Mucosa of rectum (tissue), 2 donors: Measurements from ENCODE around the gene TMEM131L.

Experiments
- H3K27ac ChIP-seq, 2 donors: one replicate each; pipeline ENCODE4 v1.7.0; 2013; ENCODE audit warnings: inconsistent platforms in 2 of 2, low read depth in 2 of 2, low read length in 2 of 2
- H3K27me3 ChIP-seq, 2 donors: one replicate each; pipeline ENCODE4 v1.7.0; 2013; ENCODE audit warnings: low read length in 2 of 2; ENCODE audit not compliant: control insufficient read depth in 2 of 2, insufficient read depth in 2 of 2
- H3K36me3 ChIP-seq, 2 donors: one replicate each; pipeline ENCODE4 v1.7.0; 2013; ENCODE audit warnings: low read length in 2 of 2; ENCODE audit not compliant: control insufficient read depth in 2 of 2, insufficient read depth in 2 of 2
- H3K4me1 ChIP-seq, 2 donors: one replicate each; pipeline ENCODE4 v1.7.0; 2013; ENCODE audit warnings: low read length in 2 of 2, mild to moderate bottlenecking in 1 of 2; ENCODE audit not compliant: control insufficient read depth in 2 of 2, insufficient read depth in 2 of 2
- H3K4me3 ChIP-seq, 2 donors: one replicate each; pipeline ENCODE4 v1.7.0; 2013; ENCODE audit warnings: low read length in 2 of 2
- H3K9ac ChIP-seq, 2 donors: one replicate each; pipeline ENCODE4 v1.7.0; 2013; ENCODE audit warnings: low read length in 2 of 2, low read depth in 1 of 2, mild to moderate bottlenecking in 1 of 2
- H3K9me3 ChIP-seq, 2 donors: one replicate each; pipeline ENCODE4 v1.7.0; 2013; ENCODE audit warnings: low read length in 2 of 2; ENCODE audit not compliant: control insufficient read depth in 2 of 2
- donor health status: healthy.
- donor health status: Normal muscosa, but diverticular disease.

TMEM131L gene

DNA sequence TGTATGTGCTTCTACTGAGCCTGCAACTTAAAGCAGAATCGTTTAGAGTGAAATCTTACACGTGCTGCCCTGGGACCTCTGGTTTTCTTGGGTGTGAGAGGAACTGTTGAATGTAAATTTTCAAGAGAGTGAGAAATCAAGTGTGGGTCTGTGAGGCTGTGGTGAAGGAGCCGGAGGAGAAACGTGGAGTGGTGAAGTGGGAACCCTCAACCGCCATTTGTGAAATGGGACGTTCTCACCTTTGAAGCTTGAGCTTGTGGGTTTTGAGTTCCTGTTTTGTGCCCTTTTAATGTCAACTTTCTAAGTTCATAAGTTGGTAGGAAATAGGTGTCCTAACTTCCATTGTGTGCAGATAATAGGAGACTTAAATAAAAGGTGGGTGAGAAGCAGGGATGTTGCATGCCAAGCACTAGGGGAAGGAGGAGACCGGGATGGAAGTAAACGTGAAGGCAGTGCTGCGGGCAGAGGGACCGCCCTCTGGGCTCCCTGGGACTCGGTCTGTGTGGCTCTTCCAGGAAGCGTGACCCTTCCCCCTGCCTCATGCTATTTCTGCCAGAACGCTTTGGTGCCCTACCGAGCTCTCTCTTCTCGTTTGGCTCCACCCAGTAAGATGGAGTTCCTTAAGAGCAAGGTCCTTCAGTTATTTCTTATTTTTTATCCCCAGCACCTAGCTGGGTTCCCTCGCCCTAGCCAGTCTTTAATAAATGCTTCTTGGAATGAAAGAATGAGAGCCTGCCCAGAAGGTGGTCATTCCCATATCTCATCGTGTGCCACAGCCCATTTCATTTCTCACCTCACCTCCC, 56.0 kb downstream of the TMEM131L start:
- no peaks in the 10 kb centered on the region for H3K9me3 ChIP-seq
- no peaks in the 10 kb centered on the region for H3K27me3 ChIP-seq
- peaks cover 10 to 14% of the 10 kb centered on the region in 2 donors for H3K4me1 ChIP-seq
- no peaks in the 10 kb centered on the region for H3K36me3 ChIP-seq
- H3K9ac ChIP-seq, result no peak overlapping the region
- peak overlapping the region in 1 of 2 donors; percentile 14 for H3K27ac ChIP-seq
- H3K4me3 ChIP-seq, result peak overlapping the region in 1 of 2 donors; percentile 32

DNA sequence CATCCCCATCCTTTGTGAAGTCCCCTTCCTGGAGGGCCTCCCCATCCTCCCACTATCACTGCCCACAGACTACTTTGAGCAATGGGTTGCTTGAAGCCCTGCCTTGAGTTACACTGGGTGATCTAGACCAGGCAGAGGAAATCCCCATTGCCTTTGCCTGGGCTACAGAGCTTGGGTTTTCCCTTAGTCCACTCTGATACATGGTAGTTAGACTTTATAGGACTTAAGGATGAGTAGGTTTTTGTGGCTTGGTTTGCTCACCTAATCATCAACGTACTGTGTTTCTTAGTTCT, 56.6 kb downstream of the TMEM131L start:
- Histone ChIP-seq H3K9ac (no peak overlapping the region), H3K27me3 (no peaks in the 10 kb centered on the region), H3K4me1 (peaks cover 10 to 14% of the 10 kb centered on the region in 2 donors), H3K4me3 (peak overlapping the region in 1 of 2 donors; percentile 29), H3K9me3 (no peaks in the 10 kb centered on the region), H3K27ac (peak overlapping the region in 1 of 2 donors; percentile 14), H3K36me3 (no peaks in the 10 kb centered on the region)

DNA sequence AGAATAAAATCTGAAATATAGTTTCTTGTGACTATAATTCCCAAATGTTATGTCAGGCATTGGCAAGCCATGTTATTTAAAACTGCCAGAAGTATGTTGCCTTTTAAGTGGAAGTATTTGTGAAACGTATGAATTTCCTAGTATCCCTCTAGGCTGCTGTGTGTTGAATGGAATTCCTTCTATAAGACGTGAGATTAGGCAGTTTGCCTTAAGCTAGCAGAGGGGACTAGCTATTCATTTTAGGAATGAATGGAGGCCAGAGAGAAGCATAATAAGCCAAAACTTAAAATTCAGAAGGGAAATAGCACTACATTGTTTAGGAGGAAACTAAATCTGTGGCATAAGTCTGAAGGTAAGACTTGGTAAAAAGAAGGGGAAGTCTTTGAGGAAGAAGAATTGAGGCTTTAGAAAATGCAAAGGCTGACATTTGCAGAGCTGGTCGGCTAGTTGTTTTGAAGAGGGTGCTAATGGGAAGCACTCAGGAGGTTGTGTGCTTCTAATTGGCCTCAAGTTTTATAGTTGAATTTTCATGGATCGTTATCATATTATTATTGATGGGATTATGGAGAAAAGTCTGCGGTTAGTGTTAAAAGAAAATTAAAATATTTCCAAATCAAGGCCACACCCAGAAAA, 57.1 kb downstream of the TMEM131L start:
- peaks cover 8 to 14% of the 10 kb centered on the region in 2 donors for H3K4me1 ChIP-seq
- no peaks in the 10 kb centered on the region for H3K36me3 ChIP-seq
- H3K27me3 ChIP-seq, result no peaks in the 10 kb centered on the region
- no peak overlapping the region for H3K9ac ChIP-seq
- no peak overlapping the region for H3K27ac ChIP-seq
- no peak overlapping the region for H3K4me3 ChIP-seq
- no peaks in the 10 kb centered on the region for H3K9me3 ChIP-seq

DNA sequence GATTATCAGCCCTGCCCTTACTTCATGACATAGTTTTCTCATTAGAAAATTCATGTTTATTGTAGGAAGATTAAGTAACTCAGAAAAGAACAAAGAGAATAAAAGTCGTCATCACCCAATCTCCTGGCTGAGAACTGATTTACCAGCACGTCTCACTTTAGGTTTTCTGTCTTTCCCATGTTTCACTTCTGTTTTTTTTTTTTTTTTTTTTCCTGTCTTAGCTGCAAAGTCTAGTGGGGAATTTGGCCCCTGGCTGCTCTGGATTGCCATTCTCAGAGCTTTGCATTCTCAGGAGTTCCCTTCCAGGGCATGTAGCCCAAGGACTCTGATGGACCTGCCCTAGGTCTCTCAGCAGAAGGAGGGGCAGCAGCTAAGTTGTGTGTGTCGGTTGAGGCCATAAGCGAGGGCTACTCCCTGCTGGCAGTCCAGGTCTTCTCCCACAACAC, 57.8 kb downstream of the TMEM131L start:
- no peak overlapping the region for H3K9ac ChIP-seq
- no peaks in the 10 kb centered on the region for H3K9me3 ChIP-seq
- H3K4me3 ChIP-seq, result no peak overlapping the region
- no peaks in the 10 kb centered on the region for H3K36me3 ChIP-seq
- H3K4me1 ChIP-seq, result peaks cover 8 to 11% of the 10 kb centered on the region in 2 donors
- H3K27me3 ChIP-seq, result no peaks in the 10 kb centered on the region
- no peak overlapping the region for H3K27ac ChIP-seq

DNA sequence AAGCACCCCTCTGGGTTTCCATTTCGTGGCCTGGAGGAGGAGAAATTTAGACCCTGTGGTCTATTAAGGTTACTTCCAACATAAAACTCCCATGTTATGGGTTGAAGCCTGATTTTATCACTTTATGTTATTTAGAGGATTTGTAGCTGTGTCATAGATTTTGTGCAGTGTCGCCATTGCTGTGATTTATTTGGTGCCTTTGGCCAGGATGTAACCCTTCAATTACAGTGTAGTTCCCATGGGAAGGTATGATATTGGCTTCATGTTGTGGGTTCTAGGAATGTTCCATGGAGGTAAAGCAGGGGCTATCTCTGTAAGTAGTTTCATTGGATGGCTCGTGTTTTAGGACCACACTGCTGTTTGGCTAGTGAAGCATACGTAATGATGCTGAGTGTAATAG, 58.5 kb downstream of the TMEM131L start:
- H3K4me1 ChIP-seq, result peaks cover 11% of the 10 kb centered on the region in 2 donors

GRCh38 chr4:153527690-153528089, 61.5 kb downstream of the TMEM131L start:
- Histone ChIP-seq H3K9me3 (no peaks in the 10 kb centered on the region), H3K36me3 (no peaks in the 10 kb centered on the region), H3K4me1 (peaks cover 4 to 7% of the 10 kb centered on the region in 2 donors), H3K27me3 (no peaks in the 10 kb centered on the region), H3K9ac (no peak overlapping the region), H3K27ac (no peak overlapping the region), H3K4me3 (no peak overlapping the region)

More for the DNA sequence above, 58.5 kb downstream of the TMEM131L start:
- Histone ChIP-seq H3K4me3 (no peak overlapping the region), H3K27ac (no peak overlapping the region), H3K9ac (no peak overlapping the region), H3K27me3 (no peaks in the 10 kb centered on the region), H3K36me3 (no peaks in the 10 kb centered on the region), H3K9me3 (no peaks in the 10 kb centered on the region)

GRCh38 chr4:153528705-153529485, 62.7 kb downstream of the TMEM131L start:
- Histone ChIP-seq H3K9me3 (no peaks in the 10 kb centered on the region), H3K27ac (no peak overlapping the region), H3K36me3 (no peaks in the 10 kb centered on the region), H3K4me1 (peaks cover 4 to 7% of the 10 kb centered on the region in 2 donors), H3K27me3 (no peaks in the 10 kb centered on the region), H3K9ac (no peak overlapping the region), H3K4me3 (no peak overlapping the region)

- Histone ChIP-seq H3K9me3 (no peaks in the 10 kb centered on the region), H3K27me3 (no peaks in the 10 kb centered on the region), H3K27ac (no peak overlapping the region), H3K36me3 (no peaks in the 10 kb centered on the region), H3K4me1 (peaks cover 4% of the 10 kb centered on the region in 2 donors), H3K9ac (no peak overlapping the region), H3K4me3 (no peak overlapping the region)
Measured at GRCh38 chr4:153529646-153530045, 63.5 kb downstream of the TMEM131L start.

- Histone ChIP-seq H3K27me3 (no peaks in the 10 kb centered on the region), H3K9me3 (no peaks in the 10 kb centered on the region), H3K9ac (no peak overlapping the region), H3K4me1 (peaks cover 4% of the 10 kb centered on the region in 2 donors), H3K4me3 (no peak overlapping the region), H3K36me3 (no peaks in the 10 kb centered on the region), H3K27ac (no peak overlapping the region)
Measured at GRCh38 chr4:153530284-153530999, 64.3 kb downstream of the TMEM131L start.
